HCT116 (cell line): ENCODE data around the gene PC.
"Not testable (repeated sequence)": the region's sequence is repeated elsewhere in the genome, so short reads cannot be mapped to it uniquely, and the experiment has no call there.

Experiments
- CBX3 ChIP-seq: IDR thresholded peaks from 2 replicates; pipeline ENCODE4 v1.6.1; 2012; ENCODE audit warnings: low read depth
- CEBPB ChIP-seq: IDR thresholded peaks from 2 replicates; pipeline ENCODE4 v1.6.1; 2012; ENCODE audit warnings: low read depth
- CTCF ChIP-seq, 3 experiments: fragments of 200-600 bp in 1 of 3; sonication (generic) in 1 of 3; IDR thresholded peaks in 2 of 3; conservative IDR thresholded peaks in 1 of 3; 2 replicates each; pipeline ENCODE4 v1.5.1; 2012 to 2017; ENCODE audit warnings: low read depth in 2 of 3, low read length in 2 of 3, antibody characterized with exemption in 1 of 3, borderline replicate concordance in 1 of 3, control low read depth in 1 of 3, mild to moderate bottlenecking in 1 of 3, mixed read lengths in 1 of 3, mixed run types in 1 of 3, moderate library complexity in 1 of 3; ENCODE audit not compliant: insufficient read depth in 1 of 3
- EZH2 ChIP-seq: fragments of 200-600 bp; sonication (generic); IDR thresholded peaks from 2 replicates; pipeline ENCODE4 v1.6.1; 2017; ENCODE audit warnings: antibody characterized with exemption, mixed run types
- ZNF274 ChIP-seq: fragments of 200-500 bp; sonication (Bioruptor generic); IDR thresholded peaks from 2 replicates; pipeline ENCODE4 v1.6.1; 2014; ENCODE audit warnings: mild to moderate bottlenecking, low read depth, low read length, inconsistent platforms

- TF ChIP-seq CEBPB; EZH2; CTCF (IDR thresholded peaks at IDR 0.05 in 2 of 3, conservative IDR thresholded peaks at IDR 0.05 in 1 of 3; ENCODE audit: borderline replicate concordance in 1 of 3, insufficient read depth in 1 of 3, low read depth in 2 of 3, low read length in 2 of 3); ZNF274; CBX3: not testable (repeated sequence)
Measured at GRCh38 chr11:67005200-67005599, 47.0 kb upstream of the PC start.
